Left cardiac atrium (tissue), 4 donors: Measurements from ENCODE around the gene PTEN. TPM values are rescaled to one million over a fixed set of nuclear protein-coding genes. Genes with fewer than 3 reads are reported as not detected.
"Not testable (repeated sequence)": the region's sequence is repeated elsewhere in the genome, so short reads cannot be mapped to it uniquely, and the experiment has no call there.

Experiments used
- ATAC-seq, 2 donors: fragments of 200-7000 bp; cut with Tn5 transposase; one replicate each; pipeline ENCODE4 v1.9.1; 2020; ENCODE audit warnings: mild to moderate bottlenecking in 2 of 2, moderate library complexity in 2 of 2
- DNase-seq: peaks from one replicate; pipeline ENCODE4 v3.0.0-alpha.2; 2020
- intact Hi-C, 2 donors: fragments of 100-400 bp; cut with DNase I; formaldehyde crosslinking; loops; one replicate each; pipeline versions ENCODE4 v1.14.1 to v1.15.1; 2022 to 2023
- total RNA-seq, 2 donors: library from RNA; stranded (reverse); fragmentation: NEBNext Ultra II Directional; extraction: Animal tissue kit (Norgen Biotek cat#: 25700); gene quantifications; one replicate each; pipeline ENCODE4 v1.2.1, GENCODE V29; 2021
- donor health status: DM: no; HTN: yes; CAD: no.
- donor health status: DM: no; HTN: yes; CAD: no; lungs with severe emphysema.
- donor health status: DM: yes; HTN: yes; CAD: no.
- donor health status: Dilated cardiomyopathy.

Gene PTEN
- total RNA-seq, 2 donors from 2014 or later: 76.7 to 79.7 TPM

DNA sequence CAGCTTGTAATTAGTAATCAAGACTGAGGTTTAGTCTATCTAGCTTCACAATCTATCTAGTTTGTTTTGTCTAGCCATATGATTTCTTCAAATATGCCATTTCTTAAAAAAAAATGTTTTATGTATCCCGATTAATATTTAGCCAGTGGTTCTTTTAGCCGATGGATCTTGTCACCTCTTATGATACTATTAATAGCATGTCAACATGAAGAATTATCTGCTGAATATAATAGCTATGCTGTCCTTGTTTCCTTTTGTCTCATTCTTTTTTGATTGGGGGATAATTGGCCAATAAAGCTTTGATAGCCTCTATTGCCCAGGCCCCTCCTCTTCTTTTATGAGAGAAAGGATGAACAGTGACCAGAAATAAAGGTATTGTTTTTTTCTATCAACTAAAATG, 32.8 kb downstream of the PTEN start:
- ATAC-seq (no peak), DNase-seq (no peak)
- intact Hi-C loops: no loop called here

DNA sequence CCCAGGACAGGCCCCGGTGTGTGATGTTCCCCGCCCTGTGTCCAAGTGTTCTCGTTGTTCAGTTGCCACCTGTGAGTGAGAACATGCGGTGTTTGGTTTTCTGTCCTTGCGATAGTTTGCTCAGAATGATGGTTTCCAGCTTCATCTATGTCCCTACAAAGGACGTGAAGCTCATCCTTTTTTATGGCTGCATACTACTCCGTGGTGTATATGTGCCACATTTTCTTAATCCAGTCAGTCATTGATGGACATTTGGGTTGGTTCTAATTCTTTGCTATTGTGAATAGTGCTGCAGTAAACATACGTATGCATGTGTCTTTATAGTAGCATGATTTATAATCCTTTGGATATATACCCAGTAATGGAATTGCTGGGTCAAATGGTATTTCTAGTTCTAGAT, 34.5 kb downstream of the PTEN start:
- intact Hi-C loops, DNase-seq, ATAC-seq: not testable (repeated sequence)

DNA sequence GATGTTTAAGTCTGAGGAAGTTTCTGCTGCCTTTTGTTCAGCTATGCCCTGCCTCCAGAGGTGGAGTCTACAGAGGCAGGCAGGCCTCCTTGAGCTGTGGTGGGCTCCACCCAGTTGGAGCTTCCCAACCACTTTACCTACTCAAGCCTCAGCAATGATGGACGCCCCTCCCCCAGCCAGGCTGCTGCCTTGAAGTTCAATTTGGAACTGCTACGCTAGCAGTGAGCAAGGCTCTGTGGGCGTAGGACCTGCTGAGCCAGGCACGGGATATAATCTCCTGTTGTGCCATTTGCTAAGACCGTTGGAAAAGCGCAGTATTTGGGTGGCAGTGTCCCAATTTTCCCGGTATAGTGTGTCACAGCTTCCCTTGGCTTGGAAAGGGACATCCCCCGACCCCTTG, 40.0 kb downstream of the PTEN start:
- DNase-seq, intact Hi-C loops, ATAC-seq: not testable (repeated sequence)

DNA sequence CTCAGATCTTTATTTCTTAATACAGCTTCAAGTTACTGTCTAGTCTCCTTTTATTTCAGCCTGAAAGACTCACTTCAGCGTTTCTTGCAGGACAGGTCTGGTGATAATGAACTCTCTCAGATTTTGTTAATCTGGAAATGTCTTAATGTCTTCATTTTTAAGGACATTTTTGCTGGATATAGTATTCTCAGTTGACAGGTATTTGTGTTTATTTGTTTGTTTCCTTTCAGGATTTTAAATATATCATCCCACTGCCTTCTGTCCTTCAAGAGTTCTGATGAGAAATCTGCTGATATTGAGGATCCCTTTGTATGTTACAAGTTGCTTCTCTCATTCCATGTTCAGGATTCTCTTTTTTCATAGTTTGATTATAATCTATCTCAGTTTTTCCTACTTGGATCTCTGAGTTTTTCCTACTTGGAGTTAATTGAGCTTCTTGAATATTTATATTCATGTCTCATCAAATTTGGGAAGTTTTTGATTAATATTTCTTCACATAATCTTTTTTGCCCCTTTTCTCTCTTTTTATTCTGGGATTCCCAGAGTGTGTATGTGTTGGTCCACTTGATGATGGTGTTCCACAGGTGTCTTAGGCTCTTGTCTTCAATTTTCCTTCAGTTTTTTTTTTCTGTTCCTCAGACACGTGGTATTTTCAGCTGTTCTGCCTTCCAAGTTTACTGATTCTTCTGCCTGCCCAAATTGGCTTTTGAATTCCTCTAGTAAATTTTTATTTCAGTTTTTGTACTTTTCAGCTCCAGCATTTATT, 49.9 kb downstream of the PTEN start:
- ATAC-seq (no peak), DNase-seq (no peak)
- intact Hi-C loops: no loop called here

DNA sequence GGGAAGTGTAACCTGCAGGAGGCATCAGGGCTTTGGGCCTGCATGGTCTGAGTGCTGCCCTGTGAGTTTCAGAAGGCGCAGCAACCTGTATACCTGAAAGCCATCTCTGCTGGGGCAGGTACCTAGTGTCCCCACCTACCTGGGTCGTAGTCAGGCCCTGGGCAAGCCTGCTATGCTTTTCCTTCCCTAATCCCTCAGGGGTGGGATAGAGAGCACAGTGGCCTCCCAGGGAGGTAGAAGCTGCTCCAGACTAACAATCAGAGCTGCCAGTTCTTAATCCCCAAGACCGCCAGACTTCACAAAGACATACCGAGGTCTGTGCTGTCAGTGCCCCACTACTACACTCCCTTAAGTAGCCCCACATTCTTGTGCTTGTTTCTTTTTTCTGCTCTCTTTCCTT, 52.0 kb downstream of the PTEN start:
- ATAC-seq: no peak
- intact Hi-C loops: no loop called here
- no peak for DNase-seq

DNA sequence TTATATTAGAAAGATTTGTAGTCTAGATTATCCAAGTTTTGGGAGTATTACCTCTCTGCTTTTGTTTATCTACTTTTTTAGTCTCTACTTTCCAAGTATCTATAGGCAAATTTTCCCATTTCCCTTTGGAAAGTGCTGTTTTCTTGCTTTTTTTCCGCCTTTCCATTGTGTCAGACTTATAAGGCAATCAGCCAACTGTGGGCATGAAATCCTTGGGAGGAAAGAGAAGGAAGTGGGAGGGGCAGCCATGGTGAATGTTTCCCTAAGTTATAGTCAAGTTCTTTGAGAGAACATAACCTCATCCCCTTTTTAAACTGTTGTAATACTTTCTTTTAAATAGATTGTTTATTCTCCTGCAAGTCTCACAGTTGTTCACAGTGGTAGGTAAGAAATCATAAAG, 52.6 kb downstream of the PTEN start:
- ATAC-seq (peak in 1 of 2 donors; percentile 34), DNase-seq (no peak)
- intact Hi-C loops: no loop called here

DNA sequence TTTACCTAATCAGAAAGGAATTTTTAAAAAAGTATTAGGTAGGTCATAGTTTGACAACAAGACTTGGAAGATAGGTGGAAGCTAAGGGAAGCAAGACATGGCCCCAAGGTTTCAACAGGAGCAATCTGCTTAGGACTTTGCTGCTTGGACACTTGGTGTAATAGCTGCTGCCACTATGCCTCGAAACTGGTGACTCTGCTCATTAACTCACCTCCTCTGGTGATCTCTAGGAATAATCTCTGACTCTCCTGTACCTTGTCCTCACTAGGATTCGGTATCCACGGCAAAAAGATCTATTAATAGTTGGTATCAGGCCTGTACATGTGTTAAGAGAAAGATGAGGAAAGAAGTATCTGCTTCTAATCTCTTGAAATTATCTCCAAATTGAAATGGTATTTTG, 53.1 kb downstream of the PTEN start:
- DNase-seq (no peak), ATAC-seq (no peak)
- intact Hi-C loops: no loop called here

DNA sequence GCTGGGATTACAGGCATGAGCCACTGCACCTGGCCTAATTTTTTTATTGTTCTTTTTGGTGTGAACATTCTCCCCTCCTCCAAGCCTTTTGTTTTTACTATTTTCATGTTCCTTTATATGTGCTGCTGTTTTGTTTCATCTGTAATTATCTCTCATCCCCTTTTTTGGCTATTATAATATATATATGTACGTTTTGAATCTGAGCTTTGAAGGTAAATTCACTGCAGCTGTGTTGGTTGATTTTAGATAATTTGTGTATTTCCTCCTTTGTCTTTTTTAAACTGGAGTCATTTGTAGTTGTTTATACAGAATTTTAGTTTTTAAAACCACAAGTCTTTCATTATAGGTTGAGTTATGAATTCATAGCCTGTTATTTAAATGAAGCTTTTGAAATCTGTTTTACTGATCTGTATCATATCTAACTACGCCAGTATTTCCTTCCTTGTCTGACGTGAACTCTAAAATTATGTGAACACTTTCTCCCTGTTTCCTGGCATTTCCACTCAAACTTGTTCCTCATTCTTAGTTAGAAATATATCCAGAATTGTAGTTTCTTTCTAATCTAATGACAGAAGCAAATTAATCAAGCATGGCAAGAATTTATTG, 54.9 kb downstream of the PTEN start:
- DNase-seq: no peak
- intact Hi-C loops: no loop called here
- ATAC-seq: no peak

DNA sequence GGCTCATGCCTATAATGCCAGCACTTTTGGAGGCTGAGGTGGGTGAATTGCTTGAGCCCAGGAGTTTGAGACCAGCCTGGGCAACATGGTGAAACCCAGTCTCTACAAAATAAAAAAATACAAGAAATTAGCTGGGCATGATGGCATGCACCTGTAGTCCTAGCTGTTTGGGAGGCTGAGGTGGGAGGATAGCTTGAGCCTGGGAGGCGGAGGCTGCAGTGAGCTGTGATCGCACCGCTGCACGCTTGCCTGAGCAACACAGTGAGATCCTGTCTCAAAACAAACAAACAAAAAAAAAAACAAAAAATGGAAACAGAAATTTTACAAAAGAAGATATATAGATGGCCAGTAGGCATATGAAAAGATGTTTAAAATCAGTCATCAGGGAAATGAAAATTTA, 57.1 kb downstream of the PTEN start:
- intact Hi-C loops: no loop called here
- DNase-seq: no peak

DNA sequence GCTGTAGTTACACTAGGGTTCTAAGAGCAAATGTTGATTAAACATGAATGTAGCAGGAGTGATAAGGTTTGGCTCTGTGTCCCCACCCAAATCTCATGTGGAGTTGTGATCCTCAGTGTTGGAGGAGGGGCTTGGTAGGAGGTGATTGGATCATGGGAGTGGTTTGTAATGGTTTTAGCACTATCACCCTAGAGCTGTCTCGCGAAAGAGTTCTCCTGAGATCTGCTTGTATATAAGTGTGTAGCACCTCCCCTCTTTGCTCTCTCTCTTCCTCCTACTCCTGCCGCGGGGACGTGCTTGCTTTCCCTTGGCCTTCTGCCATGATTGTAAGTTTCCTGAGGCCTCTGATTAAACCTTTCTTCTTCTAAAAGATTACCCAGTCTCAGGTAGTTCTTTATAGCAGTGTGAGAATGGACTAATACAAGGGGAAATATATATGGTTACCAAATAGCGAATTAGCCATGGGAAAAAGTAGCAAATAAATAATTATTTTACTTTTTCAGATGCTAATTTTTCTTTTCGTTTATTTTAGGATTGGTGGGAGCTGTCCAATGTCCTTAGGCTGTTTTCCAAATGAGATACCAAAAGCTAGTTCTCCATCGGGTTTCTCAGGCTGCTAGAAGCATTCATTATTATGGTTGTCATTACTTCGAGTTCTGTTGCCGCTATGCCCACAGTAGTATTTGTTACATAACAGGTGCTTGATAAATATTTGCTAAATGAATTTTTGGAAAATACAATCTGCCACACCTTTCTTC, 58.7 kb downstream of the PTEN start:
- no peak for DNase-seq
- intact Hi-C loops: no loop called here
- ATAC-seq: peak in 1 of 2 donors; percentile 35

More for the DNA sequence above, 57.1 kb downstream of the PTEN start:
- ATAC-seq: no peak

DNA sequence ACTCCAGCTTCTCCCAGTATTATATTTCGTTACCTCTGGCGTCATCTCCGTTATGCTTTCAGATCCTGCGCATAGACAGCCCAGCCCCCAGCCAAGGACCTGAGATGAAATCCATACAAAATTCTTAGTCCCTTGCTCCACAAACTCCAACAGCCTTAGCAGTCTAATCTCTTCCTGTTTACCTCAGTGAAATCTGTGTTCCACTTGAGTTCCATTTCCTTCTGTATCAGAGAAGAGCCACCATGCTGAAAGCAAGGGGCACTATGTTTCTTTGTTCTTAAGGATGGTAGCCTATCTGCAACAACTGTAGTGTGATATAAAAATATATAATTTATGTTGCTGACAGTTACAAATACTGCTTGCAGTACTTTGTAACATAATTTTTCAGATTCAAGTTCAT, 59.8 kb downstream of the PTEN start:
- no peak for ATAC-seq
- no peak for DNase-seq
- intact Hi-C loops: no loop called here

DNA sequence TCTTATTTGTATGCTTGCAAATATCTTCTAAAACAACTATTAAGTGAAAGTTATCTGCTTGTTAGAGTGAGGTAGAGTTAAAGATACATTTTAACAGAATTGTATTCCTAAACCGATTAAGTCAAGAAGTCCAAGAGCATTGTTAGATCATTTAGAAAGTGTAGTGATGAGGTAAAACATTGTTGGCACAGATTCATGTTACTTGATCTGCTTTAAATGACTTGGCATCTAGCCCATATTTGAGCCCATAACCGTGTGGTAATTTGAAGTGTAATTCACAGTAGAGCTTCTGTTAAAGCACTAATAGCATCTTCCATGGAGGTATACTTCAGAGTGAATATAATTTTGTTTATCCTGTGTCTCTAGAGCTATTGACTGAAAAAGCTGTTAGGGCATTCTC, 62.1 kb downstream of the PTEN start:
- intact Hi-C loops: loop anchor here in 1 of 2 donors (5.0 kb wide), 1 partner anchor 58 kb away; no protein-coding TSS in a partner anchor
- ATAC-seq (no peak), DNase-seq (no peak)

DNA sequence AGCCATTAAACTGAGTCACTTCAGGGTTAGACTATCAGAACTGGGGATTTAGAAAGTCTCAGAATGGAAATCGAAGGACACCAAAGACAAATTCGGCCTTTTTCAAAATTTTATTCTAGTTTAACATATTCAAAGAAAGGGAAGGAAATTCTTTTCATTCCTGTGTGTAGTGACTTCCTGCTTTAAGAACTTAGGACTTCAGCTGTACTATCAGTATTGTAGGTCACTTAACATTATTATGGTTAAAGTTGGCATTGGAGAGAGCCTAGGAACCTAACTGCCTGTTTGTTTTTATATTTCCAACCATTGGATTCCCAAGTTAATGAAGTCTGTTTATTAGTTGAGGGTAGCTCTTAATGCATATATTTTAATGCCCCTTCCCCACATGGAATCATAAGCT, 63.7 kb downstream of the PTEN start:
- DNase-seq: no peak

DNA sequence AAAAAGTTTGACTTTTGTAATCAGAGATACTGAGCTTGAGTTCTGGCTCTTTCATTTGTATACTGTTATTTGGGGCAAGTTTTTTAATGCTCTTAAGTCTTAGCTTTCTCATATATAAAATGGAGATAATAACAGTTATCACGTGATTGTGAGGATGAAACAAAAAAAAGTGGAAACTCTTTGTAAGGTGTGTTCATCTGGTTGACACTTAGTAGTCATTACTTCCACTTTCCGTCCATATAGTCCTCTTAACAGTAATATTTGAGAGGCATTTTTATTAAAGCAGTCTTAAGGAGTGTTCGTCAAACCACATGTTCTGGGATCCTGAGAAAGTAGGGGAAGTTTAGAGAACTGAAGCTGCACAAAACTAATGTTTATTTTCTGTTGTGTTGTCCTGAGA, 65.6 kb downstream of the PTEN start:
- no peak for DNase-seq
- ATAC-seq: no peak
- intact Hi-C loops: loop anchor here in 1 of 2 donors (5.0 kb wide), 1 partner anchor 62 kb away; no protein-coding TSS in a partner anchor

More for the DNA sequence above, 63.7 kb downstream of the PTEN start:
- no peak for ATAC-seq
- intact Hi-C loops: loop anchor here in 1 of 2 donors (5.0 kb wide), 1 partner anchor 60 kb away; no protein-coding TSS in a partner anchor

DNA sequence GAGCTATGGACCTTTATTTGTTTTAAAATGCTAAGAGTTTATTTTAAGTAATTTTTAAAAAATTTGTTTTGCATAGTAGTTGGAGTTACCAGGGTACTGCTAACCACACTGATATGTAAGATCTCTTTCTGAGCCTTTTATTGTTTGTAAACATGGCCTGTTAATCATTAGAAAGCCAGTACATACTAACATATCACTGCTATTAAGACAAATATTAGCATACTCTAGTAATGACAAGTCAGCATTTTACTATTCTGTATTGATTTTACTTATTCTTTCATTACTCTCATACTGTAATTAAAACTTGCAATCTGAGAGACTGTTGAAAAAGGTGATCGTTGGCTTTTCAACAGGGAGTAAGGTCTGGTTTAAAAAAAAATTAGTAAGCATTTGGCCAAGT, 66.7 kb downstream of the PTEN start:
- no peak for ATAC-seq
- intact Hi-C loops: no loop called here

DNA sequence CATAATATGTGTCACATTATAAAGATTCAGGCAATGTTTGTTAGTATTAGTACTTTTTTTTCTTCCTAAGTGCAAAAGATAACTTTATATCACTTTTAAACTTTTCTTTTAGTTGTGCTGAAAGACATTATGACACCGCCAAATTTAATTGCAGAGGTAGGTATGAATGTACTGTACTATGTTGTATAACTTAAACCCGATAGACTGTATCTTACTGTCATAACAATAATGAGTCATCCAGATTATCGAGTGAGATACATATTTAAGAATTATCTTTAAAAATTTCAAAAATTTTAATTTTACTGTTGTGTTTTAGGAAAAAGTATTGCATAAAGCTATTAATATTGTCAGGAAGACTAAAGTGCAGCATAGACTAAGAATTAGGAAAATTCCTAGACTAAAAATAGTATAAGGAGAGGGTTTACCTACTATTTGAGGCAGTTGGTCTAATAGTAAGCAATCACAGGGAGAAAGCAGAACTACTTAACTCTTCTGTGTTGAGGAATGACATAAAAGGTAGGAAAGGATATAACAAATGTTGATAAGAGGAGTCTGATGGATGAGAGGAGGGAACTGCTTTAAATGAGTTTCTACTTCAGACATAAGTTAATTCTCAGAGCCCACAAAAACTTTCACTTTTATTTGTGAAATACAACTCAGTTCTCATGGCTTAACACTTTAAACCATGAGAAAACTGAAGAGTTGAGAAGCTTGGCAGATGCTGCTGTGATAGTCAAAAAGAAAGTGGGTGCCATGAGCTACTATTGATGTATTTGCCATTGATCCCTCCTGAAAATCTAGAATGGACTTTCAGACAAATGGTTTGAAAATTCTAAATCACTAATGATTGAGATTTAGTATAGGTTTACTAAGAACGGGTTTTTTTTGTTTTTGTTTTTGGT, 67.8 kb downstream of the PTEN start:
- ATAC-seq: no peak
- intact Hi-C loops: no loop called here
- DNase-seq: no peak

More for the DNA sequence above, 66.7 kb downstream of the PTEN start:
- no peak for DNase-seq

DNA sequence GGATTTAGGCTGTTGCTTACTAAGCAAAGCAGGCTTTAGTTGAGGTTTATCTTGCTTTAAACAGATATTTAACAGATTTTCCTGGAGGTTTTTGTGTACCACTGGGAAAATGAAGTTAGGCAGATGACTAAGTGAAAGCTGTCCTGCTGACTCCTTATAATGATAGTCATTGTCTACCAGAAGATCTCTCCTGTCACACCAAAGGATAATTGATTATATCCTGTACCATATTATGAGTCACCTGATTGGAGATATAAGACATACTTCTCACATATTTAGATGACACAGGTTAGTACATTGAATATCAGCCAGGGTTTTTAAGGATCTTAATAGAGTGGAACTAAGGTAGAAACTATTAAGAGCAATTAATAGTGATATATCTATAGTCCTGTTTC, 68.4 kb downstream of the PTEN start:
- ATAC-seq (no peak), DNase-seq (no peak)
- intact Hi-C loops: no loop called here

DNA sequence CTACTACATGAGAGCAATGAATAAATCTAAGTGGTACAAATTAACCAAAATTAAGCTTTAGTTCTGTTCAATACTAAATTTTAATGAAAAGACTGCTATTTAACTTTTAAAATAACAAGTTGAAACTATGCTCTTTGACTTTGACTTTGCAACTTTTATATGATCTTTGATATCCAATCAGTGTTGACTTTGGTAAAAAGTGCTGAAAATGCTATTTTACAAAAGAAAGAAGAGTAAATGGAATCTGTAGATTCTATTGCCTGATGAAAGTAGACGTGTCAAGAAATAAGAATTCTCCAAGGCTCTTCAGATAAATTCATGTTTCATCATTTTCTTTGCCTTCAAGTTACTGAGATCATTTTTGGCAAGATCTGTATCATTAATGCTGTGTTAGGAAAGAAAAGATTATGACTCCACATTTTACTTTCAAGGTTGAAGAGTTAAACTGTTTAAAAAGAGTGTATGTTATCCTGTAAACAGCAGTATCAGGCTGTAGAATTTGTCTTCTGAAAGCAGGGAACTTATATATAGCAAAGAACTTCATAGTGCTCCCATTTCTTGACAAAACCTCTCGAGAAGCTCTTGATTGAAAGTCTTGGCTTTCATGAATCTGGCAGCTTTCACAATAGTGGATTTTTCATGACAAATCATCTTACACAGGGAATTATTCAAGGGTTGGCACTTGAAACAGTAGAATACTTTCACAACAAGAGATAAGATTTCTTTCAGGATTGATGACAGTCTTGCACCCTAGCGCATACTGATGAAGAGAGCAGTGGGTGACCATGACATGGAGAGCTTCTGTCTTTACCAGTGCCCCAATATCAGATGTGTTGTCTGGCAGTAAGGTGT, 72.1 kb downstream of the PTEN start:
- peak; percentile 47 to 55 for ATAC-seq
- intact Hi-C loops: no loop called here
- DNase-seq: no peak
